ENCODE measurements around the gene STK39. TPM values are rescaled to one million over a fixed set of nuclear protein-coding genes. Genes with fewer than 3 reads are reported as not detected.

STK39 gene
- polyA plus RNA-seq, 1 donor from 2014 or later, result 9.5 TPM

DNA sequence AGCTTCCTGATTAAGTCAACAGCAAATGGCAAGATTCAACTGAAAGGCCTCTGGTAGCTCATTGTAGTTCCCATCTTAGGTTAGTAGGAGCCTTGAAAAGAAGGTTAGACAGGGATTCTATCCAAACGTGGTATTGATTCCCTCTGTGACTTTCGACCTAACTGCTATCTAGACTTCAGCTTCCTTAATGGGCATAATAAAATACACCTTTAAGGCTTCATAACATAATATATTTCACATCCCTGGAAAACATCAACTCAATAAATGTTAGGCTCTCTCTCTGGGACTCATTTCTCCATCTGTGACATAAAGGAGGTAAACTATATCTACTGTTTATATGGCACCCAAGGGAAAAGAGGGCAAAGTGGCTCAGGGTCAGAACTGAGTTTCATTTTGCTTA is 60.9 kb downstream of the STK39 start:
- Histone ChIP-seq H3K9ac (ENCODE audit: low read length) (no peak overlapping the region), H4K20me1 (ENCODE audit: insufficient read depth) (no peaks in the 10 kb centered on the region), H3K4me2 (ENCODE audit: low read length) (no peak overlapping the region), H3K4me3 (ENCODE audit: low read length) (no peak overlapping the region), H3K9me3 (ENCODE audit: low read length) (no peaks in the 10 kb centered on the region), H3K79me2 (replicated peaks; ENCODE audit: insufficient read depth, low read length) (no peaks in the 10 kb centered on the region), H3K36me3 (ENCODE audit: insufficient read depth, low read length) (no peaks in the 10 kb centered on the region), H3K27ac (ENCODE audit: low read length) (no peak overlapping the region), H3K27me3 (ENCODE audit: insufficient read depth, low read depth, low read length) (no peaks in the 10 kb centered on the region), H2AFZ (ENCODE audit: low read depth, low read length) (no peak overlapping the region), H3F3A (ENCODE audit: insufficient read depth, low read length, poor library complexity, severe bottlenecking) (no peaks in the 10 kb centered on the region), H3K9me2 (ENCODE audit: insufficient read depth, low read length) (no peaks in the 10 kb centered on the region)
- no peak for TF ChIP-seq EP300 (conservative IDR thresholded peaks at IDR 0.05; ENCODE audit: poor library complexity, severe bottlenecking)
- no peak for TF ChIP-seq RAD21 (conservative IDR thresholded peaks at IDR 0.05)
- TF ChIP-seq MXI1 (conservative IDR thresholded peaks at IDR 0.05; ENCODE audit: poor library complexity, severe bottlenecking), result no peak
- TF ChIP-seq EZH2 (IDR thresholded peaks at IDR 0.05; ENCODE audit: borderline replicate concordance, insufficient read depth, low read length, poor library complexity, severe bottlenecking), result no peak
- TF ChIP-seq, protein P1, sequence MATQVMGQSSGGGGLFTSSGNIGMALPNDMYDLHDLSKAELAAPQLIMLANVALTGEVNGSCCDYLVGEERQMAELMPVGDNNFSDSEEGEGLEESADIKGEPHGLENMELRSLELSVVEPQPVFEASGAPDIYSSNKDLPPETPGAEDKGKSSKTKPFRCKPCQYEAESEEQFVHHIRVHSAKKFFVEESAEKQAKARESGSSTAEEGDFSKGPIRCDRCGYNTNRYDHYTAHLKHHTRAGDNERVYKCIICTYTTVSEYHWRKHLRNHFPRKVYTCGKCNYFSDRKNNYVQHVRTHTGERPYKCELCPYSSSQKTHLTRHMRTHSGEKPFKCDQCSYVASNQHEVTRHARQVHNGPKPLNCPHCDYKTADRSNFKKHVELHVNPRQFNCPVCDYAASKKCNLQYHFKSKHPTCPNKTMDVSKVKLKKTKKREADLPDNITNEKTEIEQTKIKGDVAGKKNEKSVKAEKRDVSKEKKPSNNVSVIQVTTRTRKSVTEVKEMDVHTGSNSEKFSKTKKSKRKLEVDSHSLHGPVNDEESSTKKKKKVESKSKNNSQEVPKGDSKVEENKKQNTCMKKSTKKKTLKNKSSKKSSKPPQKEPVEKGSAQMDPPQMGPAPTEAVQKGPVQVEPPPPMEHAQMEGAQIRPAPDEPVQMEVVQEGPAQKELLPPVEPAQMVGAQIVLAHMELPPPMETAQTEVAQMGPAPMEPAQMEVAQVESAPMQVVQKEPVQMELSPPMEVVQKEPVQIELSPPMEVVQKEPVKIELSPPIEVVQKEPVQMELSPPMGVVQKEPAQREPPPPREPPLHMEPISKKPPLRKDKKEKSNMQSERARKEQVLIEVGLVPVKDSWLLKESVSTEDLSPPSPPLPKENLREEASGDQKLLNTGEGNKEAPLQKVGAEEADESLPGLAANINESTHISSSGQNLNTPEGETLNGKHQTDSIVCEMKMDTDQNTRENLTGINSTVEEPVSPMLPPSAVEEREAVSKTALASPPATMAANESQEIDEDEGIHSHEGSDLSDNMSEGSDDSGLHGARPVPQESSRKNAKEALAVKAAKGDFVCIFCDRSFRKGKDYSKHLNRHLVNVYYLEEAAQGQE (IDR thresholded peaks at IDR 0.05; ENCODE audit: borderline replicate concordance), result no peak
- TF ChIP-seq TAF1 (IDR thresholded peaks at IDR 0.05; ENCODE audit: low read depth), result no peak
- TF ChIP-seq SMC3 (conservative IDR thresholded peaks at IDR 0.05; ENCODE audit: poor library complexity), result no peak
- TF ChIP-seq POLR2AphosphoS5 (IDR thresholded peaks at IDR 0.05), result no peak
- TF ChIP-seq, protein P2, sequence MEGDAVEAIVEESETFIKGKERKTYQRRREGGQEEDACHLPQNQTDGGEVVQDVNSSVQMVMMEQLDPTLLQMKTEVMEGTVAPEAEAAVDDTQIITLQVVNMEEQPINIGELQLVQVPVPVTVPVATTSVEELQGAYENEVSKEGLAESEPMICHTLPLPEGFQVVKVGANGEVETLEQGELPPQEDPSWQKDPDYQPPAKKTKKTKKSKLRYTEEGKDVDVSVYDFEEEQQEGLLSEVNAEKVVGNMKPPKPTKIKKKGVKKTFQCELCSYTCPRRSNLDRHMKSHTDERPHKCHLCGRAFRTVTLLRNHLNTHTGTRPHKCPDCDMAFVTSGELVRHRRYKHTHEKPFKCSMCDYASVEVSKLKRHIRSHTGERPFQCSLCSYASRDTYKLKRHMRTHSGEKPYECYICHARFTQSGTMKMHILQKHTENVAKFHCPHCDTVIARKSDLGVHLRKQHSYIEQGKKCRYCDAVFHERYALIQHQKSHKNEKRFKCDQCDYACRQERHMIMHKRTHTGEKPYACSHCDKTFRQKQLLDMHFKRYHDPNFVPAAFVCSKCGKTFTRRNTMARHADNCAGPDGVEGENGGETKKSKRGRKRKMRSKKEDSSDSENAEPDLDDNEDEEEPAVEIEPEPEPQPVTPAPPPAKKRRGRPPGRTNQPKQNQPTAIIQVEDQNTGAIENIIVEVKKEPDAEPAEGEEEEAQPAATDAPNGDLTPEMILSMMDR (IDR thresholded peaks at IDR 0.05; ENCODE audit: poor library complexity, severe bottlenecking), result no peak

- no peaks in the 10 kb centered on the region for H3K79me2 ChIP-seq (replicated peaks; ENCODE audit: insufficient read depth, low read length)
- no peak overlapping the region for H3K27ac ChIP-seq (ENCODE audit: low read length)
- H3F3A ChIP-seq (ENCODE audit: insufficient read depth, low read length, poor library complexity, severe bottlenecking), result no peaks in the 10 kb centered on the region
- TF ChIP-seq TAF1 (IDR thresholded peaks at IDR 0.05; ENCODE audit: low read depth), result no peak
- no peaks in the 10 kb centered on the region for H3K27me3 ChIP-seq (ENCODE audit: insufficient read depth, low read depth, low read length)
- H3K4me3 ChIP-seq (ENCODE audit: low read length), result no peak overlapping the region
- no peaks in the 10 kb centered on the region for H3K36me3 ChIP-seq (ENCODE audit: insufficient read depth, low read length)
- H3K4me2 ChIP-seq (ENCODE audit: low read length), result no peak overlapping the region
- H3K9ac ChIP-seq (ENCODE audit: low read length), result no peak overlapping the region
- H2AFZ ChIP-seq (ENCODE audit: low read depth, low read length), result no peak overlapping the region
- H4K20me1 ChIP-seq (ENCODE audit: insufficient read depth), result no peaks in the 10 kb centered on the region
- H3K9me3 ChIP-seq (ENCODE audit: low read length), result no peaks in the 10 kb centered on the region
- H3K9me2 ChIP-seq (ENCODE audit: insufficient read depth, low read length), result no peaks in the 10 kb centered on the region
Observed at GRCh38 chr2:168185583-168186274, 61.7 kb downstream of the STK39 start.
